VCaP (cell line): Measurements from ENCODE around the gene SAMD15.

Experiments used
- H3K27ac ChIP-seq: fragments of 450-650 bp; 2 replicates; pipeline ENCODE4 v1.5.1; 2017
- TF ChIP-seq, protein P1 (sequence below): fragments of 450-650 bp; conservative IDR thresholded peaks from 2 replicates; pipeline ENCODE4 v1.5.1; 2017; ENCODE audit warnings: mild to moderate bottlenecking, moderate library complexity

Gene SAMD15

DNA sequence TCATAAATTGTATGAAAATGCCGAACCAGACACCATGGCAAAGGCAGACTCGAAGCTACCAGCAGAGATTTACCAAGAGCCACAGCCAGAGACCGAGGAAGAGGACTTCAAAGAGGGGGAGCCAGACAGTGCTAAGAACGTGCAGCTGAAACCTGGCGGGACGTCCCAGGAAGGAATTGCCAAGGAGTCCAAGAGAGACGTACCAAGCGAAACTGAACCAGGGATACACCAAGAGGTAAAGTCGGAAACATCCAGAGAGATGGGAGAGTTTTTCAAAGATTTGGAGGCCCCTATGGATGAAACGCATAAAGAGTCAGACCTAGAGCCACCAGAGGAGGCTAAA, 294 bp downstream of the SAMD15 start:
- peak overlapping the region; percentile 80 for H3K27ac ChIP-seq
- TF ChIP-seq, protein P1, sequence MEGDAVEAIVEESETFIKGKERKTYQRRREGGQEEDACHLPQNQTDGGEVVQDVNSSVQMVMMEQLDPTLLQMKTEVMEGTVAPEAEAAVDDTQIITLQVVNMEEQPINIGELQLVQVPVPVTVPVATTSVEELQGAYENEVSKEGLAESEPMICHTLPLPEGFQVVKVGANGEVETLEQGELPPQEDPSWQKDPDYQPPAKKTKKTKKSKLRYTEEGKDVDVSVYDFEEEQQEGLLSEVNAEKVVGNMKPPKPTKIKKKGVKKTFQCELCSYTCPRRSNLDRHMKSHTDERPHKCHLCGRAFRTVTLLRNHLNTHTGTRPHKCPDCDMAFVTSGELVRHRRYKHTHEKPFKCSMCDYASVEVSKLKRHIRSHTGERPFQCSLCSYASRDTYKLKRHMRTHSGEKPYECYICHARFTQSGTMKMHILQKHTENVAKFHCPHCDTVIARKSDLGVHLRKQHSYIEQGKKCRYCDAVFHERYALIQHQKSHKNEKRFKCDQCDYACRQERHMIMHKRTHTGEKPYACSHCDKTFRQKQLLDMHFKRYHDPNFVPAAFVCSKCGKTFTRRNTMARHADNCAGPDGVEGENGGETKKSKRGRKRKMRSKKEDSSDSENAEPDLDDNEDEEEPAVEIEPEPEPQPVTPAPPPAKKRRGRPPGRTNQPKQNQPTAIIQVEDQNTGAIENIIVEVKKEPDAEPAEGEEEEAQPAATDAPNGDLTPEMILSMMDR: no peak

GRCh38 chr14:77378701-77379100, 1.5 kb downstream of the SAMD15 start:
- no peak overlapping the region for H3K27ac ChIP-seq
- TF ChIP-seq, protein P1: no peak

DNA sequence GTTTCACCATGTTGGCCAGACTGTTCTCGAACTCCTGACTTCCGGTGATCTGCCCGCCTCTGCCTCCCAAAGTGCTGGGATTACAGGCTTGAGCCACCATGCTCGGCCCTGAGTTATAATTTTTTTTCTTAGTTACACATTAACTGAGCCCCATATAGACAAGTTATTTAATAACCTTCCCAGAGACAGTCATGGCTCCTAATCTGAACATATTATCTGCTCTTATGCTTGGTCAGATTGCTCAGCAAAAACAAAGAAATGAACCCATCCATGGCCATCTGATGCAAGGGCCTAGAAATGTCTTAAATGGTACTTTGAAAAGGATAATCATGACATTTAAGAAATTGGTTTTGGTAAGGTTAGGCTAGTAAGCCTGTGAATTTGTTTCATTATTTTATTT, 13.0 kb downstream of the SAMD15 start:
- no peak overlapping the region for H3K27ac ChIP-seq
- TF ChIP-seq, protein P1: no peak

DNA sequence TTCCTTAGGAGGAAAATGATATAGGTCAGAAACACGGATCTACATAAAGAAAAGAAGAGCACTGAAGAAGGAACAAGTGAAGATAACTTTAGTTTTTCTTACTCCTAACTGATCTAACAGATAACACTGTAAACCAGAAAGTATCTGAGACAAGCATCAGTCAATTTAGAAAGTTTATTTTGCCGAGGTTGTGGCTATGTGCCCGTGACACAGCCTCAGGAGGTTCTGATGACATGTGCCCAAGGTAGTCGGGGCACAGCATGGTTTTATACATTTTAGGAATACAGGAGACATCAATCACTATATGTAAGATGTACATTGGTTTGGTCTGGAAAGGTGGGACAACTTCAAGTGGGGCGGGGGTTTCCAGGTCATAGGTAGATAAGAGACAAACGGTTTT, 23.0 kb downstream of the SAMD15 start:
- TF ChIP-seq, protein P1: no peak
- no peak overlapping the region for H3K27ac ChIP-seq

- H3K27ac ChIP-seq: no peak overlapping the region
- TF ChIP-seq, protein P1: no peak
Observed at GRCh38 chr14:77403768-77404167, 26.6 kb downstream of the SAMD15 start.

DNA sequence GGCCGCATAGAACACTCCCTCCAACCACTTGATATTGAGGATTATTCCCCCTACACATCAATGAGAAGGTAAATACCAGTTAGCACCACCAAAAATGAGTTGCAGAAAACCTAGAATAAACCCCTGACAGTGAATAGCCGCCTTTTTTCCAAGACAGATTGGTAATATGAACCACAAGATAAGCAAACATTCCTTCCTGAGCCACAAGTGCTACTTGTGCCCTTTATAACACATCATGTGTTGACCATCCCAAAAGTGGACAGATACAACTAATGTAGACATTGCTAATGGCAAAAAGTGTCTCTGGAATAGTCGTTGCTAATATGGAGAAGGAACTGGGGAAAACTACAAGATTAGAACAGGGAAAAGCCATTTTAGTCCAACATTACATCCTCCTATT, 28.9 kb downstream of the SAMD15 start:
- no peak overlapping the region for H3K27ac ChIP-seq
- TF ChIP-seq, protein P1: no peak

- H3K27ac ChIP-seq: no peak overlapping the region
- TF ChIP-seq, protein P1: no peak
Observed at GRCh38 chr14:77406718-77407117, 29.5 kb downstream of the SAMD15 start.

- no peak overlapping the region for H3K27ac ChIP-seq
Observed at GRCh38 chr14:77407158-77407557, 30.0 kb downstream of the SAMD15 start.

More at GRCh38 chr14:77407158-77407557, 30.0 kb downstream of the SAMD15 start:
- TF ChIP-seq, protein P1: no peak
